ENCODE results near the gene ARHGAP25.

Gene ARHGAP25

DNA sequence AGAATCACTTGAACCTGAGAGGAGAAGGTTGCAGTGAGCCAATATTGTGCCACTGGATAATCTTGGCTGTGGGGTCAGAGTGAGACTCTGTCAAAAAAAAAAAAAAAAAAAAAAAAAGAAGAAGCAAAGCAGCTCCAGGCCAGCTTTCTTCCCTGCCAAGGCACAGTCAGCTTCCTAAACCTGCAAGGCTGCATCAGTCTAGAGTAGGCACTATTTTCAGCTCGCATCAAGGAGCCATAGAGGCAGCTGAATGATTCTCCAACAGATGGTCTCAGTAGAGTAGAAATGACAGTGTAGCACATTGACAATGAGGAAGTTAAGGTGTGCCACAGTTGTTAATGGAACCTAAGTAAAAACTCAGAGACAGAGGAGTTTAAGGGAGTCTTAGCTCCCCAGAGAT, 101.0 kb downstream of the ARHGAP25 start:
- no peak for DNase-seq

- peak; percentile 47 for DNase-seq
Measured at GRCh38 chr2:68837164-68837860, 102.7 kb downstream of the ARHGAP25 start.

GRCh38 chr2:68837861-68838341, 103.3 kb downstream of the ARHGAP25 start:
- no peak for DNase-seq

DNA sequence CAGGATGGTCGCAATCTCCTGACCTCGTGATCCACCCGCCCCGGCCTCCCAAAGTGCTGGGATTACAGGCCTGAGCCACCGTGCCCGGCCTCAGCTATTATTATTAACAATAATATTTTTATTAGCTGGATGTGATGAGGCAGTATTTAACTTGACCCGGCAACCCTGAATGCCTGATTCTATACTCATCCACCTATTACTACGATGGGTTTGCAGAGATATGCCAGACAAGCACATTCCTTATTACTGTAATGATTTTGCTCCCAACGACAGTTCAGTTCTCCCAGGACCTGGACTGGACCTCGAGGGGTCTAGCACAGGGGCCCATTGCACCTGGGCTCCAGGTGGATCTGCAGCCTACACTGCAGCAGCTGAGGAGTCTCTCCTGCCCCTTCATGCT, 104.0 kb downstream of the ARHGAP25 start:
- no peak for DNase-seq

- DNase-seq, result no peak
Measured at GRCh38 chr2:68839260-68839833, 104.7 kb downstream of the ARHGAP25 start.

DNA sequence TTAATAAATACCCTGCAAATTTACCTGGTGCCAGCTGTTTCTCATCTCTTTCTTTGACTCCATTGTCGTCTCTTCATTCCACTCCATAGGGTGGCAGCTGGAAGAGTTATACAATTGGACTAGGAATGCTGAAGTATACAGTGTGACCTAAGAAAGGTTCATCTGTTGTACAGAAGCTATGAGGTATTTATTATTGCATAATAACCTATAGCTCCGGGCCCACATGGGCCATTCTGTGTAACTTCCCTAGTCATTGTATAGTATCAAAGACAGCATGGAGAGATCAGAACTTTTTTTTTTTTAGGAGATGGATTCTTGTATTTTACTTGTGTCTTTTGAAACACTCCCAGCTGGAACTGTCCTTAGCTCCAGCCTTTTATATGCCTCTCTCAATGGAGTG, 110.4 kb downstream of the ARHGAP25 start:
- no peak for DNase-seq

- DNase-seq, result no peak
Measured at GRCh38 chr2:68846091-68846490, 111.5 kb downstream of the ARHGAP25 start.

GRCh38 chr2:68847751-68848150, 113.1 kb downstream of the ARHGAP25 start:
- no peak for DNase-seq

GRCh38 chr2:68849579-68850030, 115.0 kb downstream of the ARHGAP25 start:
- no peak for DNase-seq

- no peak for DNase-seq
Measured at GRCh38 chr2:68850524-68850923, 115.9 kb downstream of the ARHGAP25 start.

DNA sequence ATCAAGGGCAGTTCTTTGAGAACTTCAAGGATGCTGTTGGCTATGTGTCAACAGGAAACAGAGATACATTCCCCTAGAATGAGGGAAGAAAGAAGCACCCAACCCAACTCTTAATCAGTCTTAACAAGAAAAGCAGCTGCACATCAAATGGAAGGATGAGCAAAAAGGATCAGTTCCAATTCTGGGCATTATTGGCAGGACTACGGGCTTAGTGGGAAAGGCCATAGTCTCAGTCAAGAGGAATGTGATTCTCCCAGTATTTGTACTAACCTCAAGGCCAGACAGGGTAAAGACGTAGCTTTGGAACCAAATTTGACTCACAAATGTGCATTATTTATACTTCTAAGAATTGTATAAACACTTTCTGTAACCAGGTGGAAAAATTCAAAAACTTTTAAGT, 118.4 kb downstream of the ARHGAP25 start:
- no peak for DNase-seq

DNA sequence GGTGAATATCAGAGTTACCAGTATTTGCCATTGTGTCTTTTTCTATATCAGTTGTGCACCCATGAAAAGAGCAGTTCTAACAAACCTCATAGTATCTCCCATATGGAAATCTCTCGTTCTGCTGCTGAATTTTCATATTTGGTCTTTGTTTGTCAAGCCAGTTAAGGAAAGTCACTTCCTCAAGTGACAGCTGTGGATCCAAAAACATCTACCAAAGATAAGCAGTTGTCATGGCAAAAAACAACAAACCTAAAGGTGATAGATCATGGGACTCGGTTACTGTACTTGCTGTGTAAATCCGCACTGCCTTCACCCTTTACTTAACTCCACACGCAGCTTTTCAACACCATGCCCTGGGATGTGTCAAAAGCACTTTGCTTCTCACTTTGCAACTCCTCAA, 119.3 kb downstream of the ARHGAP25 start:
- DNase-seq, result no peak

- no peak for DNase-seq
Measured at GRCh38 chr2:68854476-68854875, 119.9 kb downstream of the ARHGAP25 start.

DNA sequence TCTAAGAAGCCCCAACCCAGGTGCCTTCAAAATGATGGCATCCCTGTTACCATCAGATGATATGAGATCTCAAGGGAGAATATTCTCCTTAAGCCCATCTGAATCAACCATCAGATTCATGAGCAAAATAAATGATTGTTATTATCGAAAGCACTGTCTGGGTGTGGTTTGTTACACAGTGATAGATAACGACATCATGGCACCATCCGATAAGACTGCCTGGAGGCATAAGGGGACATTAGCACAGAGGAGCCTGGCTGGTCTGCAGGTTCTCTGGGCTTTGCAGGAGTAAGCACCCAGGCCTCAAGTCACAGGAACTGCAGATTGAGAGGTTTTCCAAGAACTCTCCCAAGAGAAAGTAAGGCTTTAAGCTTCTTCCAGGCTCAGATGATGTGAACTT, 120.9 kb downstream of the ARHGAP25 start:
- DNase-seq, result no peak

DNA sequence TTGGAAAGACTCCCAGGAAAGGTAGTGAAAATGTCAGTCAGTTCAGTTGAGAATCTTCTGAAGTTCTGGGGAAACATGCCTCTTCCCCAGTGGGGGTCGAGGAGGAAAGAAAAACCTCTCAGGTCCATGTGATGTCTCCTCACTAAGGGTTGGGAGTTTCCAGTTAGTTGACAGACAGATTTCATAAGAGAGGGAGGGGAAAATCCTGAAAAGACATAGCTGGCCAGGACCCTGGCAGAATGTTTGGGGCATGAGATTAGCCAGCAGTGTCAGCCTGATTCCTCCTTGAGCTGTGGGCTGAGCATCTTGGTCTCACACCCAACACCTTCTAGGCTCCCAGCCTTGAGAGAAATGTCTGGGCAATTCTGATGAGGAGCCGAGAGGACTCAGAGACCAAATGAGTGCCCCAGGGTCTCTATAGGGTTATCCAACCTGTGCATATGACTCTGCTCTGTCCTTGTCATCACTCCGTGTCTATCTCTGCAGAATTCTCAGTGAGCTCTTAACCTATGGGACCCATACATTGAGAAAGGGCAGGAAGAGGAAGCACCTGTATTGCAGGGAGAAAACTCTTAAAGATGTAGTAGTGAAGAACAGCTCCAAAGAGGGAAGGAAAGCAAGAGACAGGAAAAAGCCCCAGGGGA, 122.7 kb downstream of the ARHGAP25 start:
- no peak for DNase-seq

- no peak for DNase-seq
Measured at GRCh38 chr2:68857855-68858456, 123.3 kb downstream of the ARHGAP25 start.

- no peak for DNase-seq
Measured at GRCh38 chr2:68860111-68860510, 125.5 kb downstream of the ARHGAP25 start.

- DNase-seq, result no peak
Measured at GRCh38 chr2:68861330-68861729, 126.7 kb downstream of the ARHGAP25 start.

DNA sequence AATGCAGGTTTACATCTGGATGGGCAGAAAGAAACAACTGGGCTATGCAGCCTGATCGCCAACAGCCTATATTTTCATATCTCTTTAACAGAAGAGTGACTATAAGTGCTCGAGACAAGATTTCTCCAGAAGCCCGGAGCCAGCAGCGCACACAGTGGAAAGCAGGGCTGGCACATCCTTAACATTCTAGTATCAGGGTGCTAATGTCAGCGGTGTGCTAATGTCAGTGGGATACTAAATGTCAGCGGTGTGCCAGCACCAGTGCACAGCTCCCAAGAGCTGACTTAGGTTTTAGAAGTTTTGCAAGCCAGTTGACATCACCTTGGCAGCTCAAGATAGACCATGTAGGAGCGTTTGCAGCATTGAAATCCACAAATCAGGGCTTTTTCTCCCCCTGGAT, 128.3 kb downstream of the ARHGAP25 start:
- no peak for DNase-seq

GRCh38 chr2:68863996-68864395, 129.4 kb downstream of the ARHGAP25 start:
- no peak for DNase-seq

GRCh38 chr2:68865108-68865507, 130.5 kb downstream of the ARHGAP25 start:
- no peak for DNase-seq

DNA sequence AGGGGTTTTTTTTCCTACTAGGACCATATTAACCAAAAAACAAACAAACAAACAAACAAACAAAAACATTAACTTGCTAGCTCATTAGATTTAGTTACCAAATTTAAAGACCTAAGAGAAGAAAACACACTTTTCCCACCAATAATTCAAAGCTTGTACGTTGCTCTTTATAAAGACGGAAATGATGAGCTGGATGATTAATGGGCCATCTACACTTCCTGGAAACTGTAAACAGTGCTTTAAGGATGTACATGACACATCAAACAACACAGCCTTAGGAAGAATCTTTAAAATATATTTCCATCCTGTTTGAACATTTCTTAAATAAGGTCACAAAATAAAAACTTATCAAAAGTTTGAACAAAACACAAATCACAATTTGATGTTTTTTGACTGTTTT, 135.6 kb downstream of the ARHGAP25 start:
- DNase-seq, result no peak

GRCh38 chr2:68871159-68871764, 136.7 kb downstream of the ARHGAP25 start, which contains the start of gene BMP10:
Gene BMP10 (minus strand): TSS chr2:68871397. CDS start chr2:68871358, 39 bp downstream.
- no peak for DNase-seq
